ENCODE data around the gene RAB11FIP3.

GRCh38 chr16:531494-532125 lies 106.2 kb downstream of the RAB11FIP3 start:
- TF ChIP-seq EZH2 (conservative IDR thresholded peaks at IDR 0.05; ENCODE audit: low read depth, low read length) (no peak), CTCF (CRISPR knock-in tag; IDR thresholded peaks at IDR 0.05) (no peak), NR1H2 (CRISPR knock-in tag; IDR thresholded peaks at IDR 0.05; ENCODE audit: borderline replicate concordance, low read depth) (no peak), PAXIP1 (CRISPR knock-in tag; conservative IDR thresholded peaks at IDR 0.05) (no peak), FOXP1 (IDR thresholded peaks at IDR 0.05) (no peak), FOXP1 (CRISPR knock-in tag; IDR thresholded peaks at IDR 0.05) (no peak)
